SK-N-SH treated with all-trans-retinoic acid at 6 μM for 48 hours (cell line): ENCODE results near the gene CYP26C1.

Experiments used
- ATAC-seq: fragments of 200-7000 bp; cut with Tn5 transposase; 3 replicates; pipeline ENCODE4 v1.9.1; 2020; ENCODE audit warnings: mild to moderate bottlenecking, moderate library complexity
- ARNTL ChIP-seq: fragments of 450-650 bp; formaldehyde crosslinking; IDR thresholded peaks from 2 replicates; pipeline ENCODE4 v1.5.0; 2020; ENCODE audit warnings: low read depth, mild to moderate bottlenecking, moderate library complexity, borderline replicate concordance
- BACH2 ChIP-seq: fragments of 250-450 bp; sonication (Bioruptor Pico); IDR thresholded peaks from 2 replicates; pipeline ENCODE4 v1.9.0; 2021; ENCODE audit warnings: mild to moderate bottlenecking, borderline replicate concordance
- CSDC2 ChIP-seq: fragments of 250-450 bp; sonication (Bioruptor Pico); IDR thresholded peaks from 2 replicates; pipeline ENCODE4 v1.5.0; 2020; ENCODE audit warnings: mild to moderate bottlenecking, moderate library complexity
- ESRRG ChIP-seq: fragments of 250-450 bp; sonication (Bioruptor Pico); IDR thresholded peaks from 2 replicates; pipeline ENCODE4 v1.6.1; 2021; ENCODE audit warnings: mild to moderate bottlenecking
- GLIS3 ChIP-seq: fragments of 250-450 bp; sonication (Bioruptor Pico); IDR thresholded peaks from 2 replicates; pipeline ENCODE4 v1.5.0; 2020; ENCODE audit warnings: mild to moderate bottlenecking, moderate library complexity
- ISL1 ChIP-seq: fragments of 250-450 bp; sonication (Bioruptor Pico); IDR thresholded peaks from 2 replicates; pipeline ENCODE4 v2.1.2; 2022; ENCODE audit warnings: mild to moderate bottlenecking, moderate library complexity
- PPARA ChIP-seq: fragments of 250-450 bp; sonication (Bioruptor Pico); IDR thresholded peaks from 2 replicates; pipeline ENCODE4 v1.5.0; 2020; ENCODE audit warnings: mild to moderate bottlenecking, borderline replicate concordance
- SNAI2 ChIP-seq: fragments of 250-450 bp; sonication (Bioruptor Pico); IDR thresholded peaks from 2 replicates; pipeline ENCODE4 v1.5.0; 2020; ENCODE audit warnings: mild to moderate bottlenecking, moderate library complexity
- TCF4 ChIP-seq: fragments of 250-450 bp; sonication (Bioruptor Pico); IDR thresholded peaks from 2 replicates; pipeline ENCODE4 v1.8.0; 2021; ENCODE audit warnings: mild to moderate bottlenecking, moderate library complexity, borderline replicate concordance
- TOX ChIP-seq: fragments of 250-450 bp; sonication (Bioruptor Pico); IDR thresholded peaks from 2 replicates; pipeline ENCODE4 v1.8.0; 2021; ENCODE audit warnings: mild to moderate bottlenecking, moderate library complexity, borderline replicate concordance
- ZC3H10 ChIP-seq: fragments of 250-450 bp; sonication (Bioruptor Pico); IDR thresholded peaks from 2 replicates; pipeline ENCODE4 v1.5.1; 2021; ENCODE audit warnings: mild to moderate bottlenecking, moderate library complexity
- ZFP3 ChIP-seq: fragments of 250-450 bp; sonication (Bioruptor Pico); IDR thresholded peaks from 2 replicates; pipeline ENCODE4 v1.5.0; 2020; ENCODE audit warnings: mild to moderate bottlenecking, moderate library complexity
- ZFP30 ChIP-seq: fragments of 450-650 bp; formaldehyde crosslinking; IDR thresholded peaks from 2 replicates; pipeline ENCODE4 v1.5.0; 2022; ENCODE audit warnings: mild to moderate bottlenecking, moderate library complexity
- ZNF70 ChIP-seq: fragments of 450-650 bp; formaldehyde crosslinking; IDR thresholded peaks from 2 replicates; pipeline ENCODE4 v1.5.0; 2020; ENCODE audit warnings: mild to moderate bottlenecking, moderate library complexity
- ZNF8 ChIP-seq: fragments of 450-650 bp; formaldehyde crosslinking; IDR thresholded peaks from 2 replicates; pipeline ENCODE4 v1.5.0; 2020; ENCODE audit warnings: mild to moderate bottlenecking, moderate library complexity
- TF ChIP-seq, protein P1 (sequence below): fragments of 250-450 bp; sonication (Bioruptor Pico); IDR thresholded peaks from 2 replicates; pipeline ENCODE4 v1.5.0; 2020; ENCODE audit warnings: mild to moderate bottlenecking, moderate library complexity
- TF ChIP-seq, protein P2 (sequence below): fragments of 250-450 bp; sonication (Bioruptor Pico); IDR thresholded peaks from 2 replicates; pipeline ENCODE4 v1.8.0; 2020; ENCODE audit warnings: mild to moderate bottlenecking, moderate library complexity, borderline replicate concordance
- TF ChIP-seq, protein P3 (sequence below): fragments of 250-450 bp; sonication (Bioruptor Pico); IDR thresholded peaks from 2 replicates; pipeline ENCODE4 v1.5.1; 2021; ENCODE audit warnings: mild to moderate bottlenecking, moderate library complexity
- TF ChIP-seq, protein P4 (sequence below): fragments of 250-450 bp; sonication (Bioruptor Pico); IDR thresholded peaks from 2 replicates; pipeline ENCODE4 v1.5.1; 2020; ENCODE audit warnings: low read depth, mild to moderate bottlenecking, moderate library complexity
- TF ChIP-seq, protein P5 (sequence below): fragments of 250-450 bp; sonication (Bioruptor Pico); IDR thresholded peaks from 2 replicates; pipeline ENCODE4 v1.8.0; 2021; ENCODE audit warnings: low read depth, mild to moderate bottlenecking, moderate library complexity, borderline replicate concordance

The CYP26C1 gene

DNA sequence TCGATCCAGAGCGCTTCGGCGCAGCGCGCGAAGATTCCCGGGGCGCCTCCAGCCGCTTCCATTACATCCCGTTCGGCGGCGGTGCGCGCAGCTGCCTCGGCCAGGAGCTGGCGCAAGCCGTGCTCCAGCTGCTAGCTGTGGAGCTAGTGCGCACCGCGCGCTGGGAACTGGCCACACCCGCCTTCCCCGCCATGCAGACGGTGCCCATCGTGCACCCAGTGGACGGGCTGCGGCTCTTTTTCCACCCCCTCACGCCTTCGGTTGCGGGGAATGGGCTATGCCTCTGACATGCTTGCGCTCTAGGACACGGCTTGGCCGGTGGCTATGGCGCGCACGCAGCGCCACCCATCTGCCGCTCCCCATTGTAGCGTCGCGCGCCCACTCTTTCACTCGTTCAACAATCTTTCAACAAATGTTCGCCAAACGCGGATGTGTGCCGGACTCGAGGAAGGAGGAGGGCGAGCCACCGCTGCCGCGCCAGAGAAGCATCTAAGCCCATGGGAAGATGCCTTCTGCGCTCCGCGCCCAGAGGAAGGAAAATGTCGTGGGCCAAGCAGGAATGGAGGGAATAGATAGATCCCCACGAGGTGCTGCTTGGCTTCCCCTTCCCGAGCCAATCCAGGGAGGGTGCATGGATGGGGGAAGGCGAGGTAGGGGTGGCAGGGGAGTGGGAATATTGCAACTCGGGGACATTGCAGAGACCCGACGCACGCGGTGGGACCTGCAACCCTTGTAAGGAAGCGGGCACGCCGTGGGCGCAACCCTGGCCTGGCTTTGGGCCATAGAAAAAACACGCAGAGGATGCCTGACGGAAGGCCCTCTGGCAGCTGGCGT is 8.0 kb downstream of the CYP26C1 start:
- TF ChIP-seq SNAI2 (CRISPR knock-in tag) (no peak), ZNF8 (no peak), GLIS3 (CRISPR knock-in tag) (no peak), ESRRG (CRISPR knock-in tag) (no peak), ZFP30 (CRISPR knock-in tag) (no peak), CSDC2 (CRISPR knock-in tag) (no peak), ZC3H10 (no peak), ARNTL (CRISPR knock-in tag) (no peak), BACH2 (CRISPR knock-in tag) (no peak), PPARA (CRISPR knock-in tag) (no peak), ZNF70 (CRISPR knock-in tag) (no peak), TOX (no peak), TCF4 (CRISPR knock-in tag) (no peak)
- TF ChIP-seq, protein P1, sequence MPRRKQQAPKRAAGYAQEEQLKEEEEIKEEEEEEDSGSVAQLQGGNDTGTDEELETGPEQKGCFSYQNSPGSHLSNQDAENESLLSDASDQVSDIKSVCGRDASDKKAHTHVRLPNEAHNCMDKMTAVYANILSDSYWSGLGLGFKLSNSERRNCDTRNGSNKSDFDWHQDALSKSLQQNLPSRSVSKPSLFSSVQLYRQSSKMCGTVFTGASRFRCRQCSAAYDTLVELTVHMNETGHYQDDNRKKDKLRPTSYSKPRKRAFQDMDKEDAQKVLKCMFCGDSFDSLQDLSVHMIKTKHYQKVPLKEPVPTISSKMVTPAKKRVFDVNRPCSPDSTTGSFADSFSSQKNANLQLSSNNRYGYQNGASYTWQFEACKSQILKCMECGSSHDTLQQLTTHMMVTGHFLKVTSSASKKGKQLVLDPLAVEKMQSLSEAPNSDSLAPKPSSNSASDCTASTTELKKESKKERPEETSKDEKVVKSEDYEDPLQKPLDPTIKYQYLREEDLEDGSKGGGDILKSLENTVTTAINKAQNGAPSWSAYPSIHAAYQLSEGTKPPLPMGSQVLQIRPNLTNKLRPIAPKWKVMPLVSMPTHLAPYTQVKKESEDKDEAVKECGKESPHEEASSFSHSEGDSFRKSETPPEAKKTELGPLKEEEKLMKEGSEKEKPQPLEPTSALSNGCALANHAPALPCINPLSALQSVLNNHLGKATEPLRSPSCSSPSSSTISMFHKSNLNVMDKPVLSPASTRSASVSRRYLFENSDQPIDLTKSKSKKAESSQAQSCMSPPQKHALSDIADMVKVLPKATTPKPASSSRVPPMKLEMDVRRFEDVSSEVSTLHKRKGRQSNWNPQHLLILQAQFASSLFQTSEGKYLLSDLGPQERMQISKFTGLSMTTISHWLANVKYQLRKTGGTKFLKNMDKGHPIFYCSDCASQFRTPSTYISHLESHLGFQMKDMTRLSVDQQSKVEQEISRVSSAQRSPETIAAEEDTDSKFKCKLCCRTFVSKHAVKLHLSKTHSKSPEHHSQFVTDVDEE (CRISPR knock-in tag) = no peak
- TF ChIP-seq, protein P2, sequence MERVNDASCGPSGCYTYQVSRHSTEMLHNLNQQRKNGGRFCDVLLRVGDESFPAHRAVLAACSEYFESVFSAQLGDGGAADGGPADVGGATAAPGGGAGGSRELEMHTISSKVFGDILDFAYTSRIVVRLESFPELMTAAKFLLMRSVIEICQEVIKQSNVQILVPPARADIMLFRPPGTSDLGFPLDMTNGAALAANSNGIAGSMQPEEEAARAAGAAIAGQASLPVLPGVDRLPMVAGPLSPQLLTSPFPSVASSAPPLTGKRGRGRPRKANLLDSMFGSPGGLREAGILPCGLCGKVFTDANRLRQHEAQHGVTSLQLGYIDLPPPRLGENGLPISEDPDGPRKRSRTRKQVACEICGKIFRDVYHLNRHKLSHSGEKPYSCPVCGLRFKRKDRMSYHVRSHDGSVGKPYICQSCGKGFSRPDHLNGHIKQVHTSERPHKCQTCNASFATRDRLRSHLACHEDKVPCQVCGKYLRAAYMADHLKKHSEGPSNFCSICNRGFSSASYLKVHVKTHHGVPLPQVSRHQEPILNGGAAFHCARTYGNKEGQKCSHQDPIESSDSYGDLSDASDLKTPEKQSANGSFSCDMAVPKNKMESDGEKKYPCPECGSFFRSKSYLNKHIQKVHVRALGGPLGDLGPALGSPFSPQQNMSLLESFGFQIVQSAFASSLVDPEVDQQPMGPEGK = no peak
- TF ChIP-seq, protein P3, sequence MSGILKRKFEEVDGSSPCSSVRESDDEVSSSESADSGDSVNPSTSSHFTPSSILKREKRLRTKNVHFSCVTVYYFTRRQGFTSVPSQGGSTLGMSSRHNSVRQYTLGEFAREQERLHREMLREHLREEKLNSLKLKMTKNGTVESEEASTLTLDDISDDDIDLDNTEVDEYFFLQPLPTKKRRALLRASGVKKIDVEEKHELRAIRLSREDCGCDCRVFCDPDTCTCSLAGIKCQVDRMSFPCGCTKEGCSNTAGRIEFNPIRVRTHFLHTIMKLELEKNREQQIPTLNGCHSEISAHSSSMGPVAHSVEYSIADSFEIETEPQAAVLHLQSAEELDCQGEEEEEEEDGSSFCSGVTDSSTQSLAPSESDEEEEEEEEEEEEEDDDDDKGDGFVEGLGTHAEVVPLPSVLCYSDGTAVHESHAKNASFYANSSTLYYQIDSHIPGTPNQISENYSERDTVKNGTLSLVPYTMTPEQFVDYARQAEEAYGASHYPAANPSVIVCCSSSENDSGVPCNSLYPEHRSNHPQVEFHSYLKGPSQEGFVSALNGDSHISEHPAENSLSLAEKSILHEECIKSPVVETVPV (CRISPR knock-in tag) = no peak
- TF ChIP-seq, protein P4, sequence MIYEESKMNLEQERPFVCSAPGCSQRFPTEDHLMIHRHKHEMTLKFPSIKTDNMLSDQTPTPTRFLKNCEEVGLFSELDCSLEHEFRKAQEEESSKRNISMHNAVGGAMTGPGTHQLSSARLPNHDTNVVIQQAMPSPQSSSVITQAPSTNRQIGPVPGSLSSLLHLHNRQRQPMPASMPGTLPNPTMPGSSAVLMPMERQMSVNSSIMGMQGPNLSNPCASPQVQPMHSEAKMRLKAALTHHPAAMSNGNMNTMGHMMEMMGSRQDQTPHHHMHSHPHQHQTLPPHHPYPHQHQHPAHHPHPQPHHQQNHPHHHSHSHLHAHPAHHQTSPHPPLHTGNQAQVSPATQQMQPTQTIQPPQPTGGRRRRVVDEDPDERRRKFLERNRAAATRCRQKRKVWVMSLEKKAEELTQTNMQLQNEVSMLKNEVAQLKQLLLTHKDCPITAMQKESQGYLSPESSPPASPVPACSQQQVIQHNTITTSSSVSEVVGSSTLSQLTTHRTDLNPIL (CRISPR knock-in tag) = no peak
- TF ChIP-seq, protein P5, sequence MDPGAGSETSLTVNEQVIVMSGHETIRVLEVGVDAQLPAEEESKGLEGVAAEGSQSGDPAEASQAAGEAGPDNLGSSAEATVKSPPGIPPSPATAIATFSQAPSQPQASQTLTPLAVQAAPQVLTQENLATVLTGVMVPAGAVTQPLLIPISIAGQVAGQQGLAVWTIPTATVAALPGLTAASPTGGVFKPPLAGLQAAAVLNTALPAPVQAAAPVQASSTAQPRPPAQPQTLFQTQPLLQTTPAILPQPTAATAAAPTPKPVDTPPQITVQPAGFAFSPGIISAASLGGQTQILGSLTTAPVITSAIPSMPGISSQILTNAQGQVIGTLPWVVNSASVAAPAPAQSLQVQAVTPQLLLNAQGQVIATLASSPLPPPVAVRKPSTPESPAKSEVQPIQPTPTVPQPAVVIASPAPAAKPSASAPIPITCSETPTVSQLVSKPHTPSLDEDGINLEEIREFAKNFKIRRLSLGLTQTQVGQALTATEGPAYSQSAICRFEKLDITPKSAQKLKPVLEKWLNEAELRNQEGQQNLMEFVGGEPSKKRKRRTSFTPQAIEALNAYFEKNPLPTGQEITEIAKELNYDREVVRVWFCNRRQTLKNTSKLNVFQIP = no peak
- ATAC-seq = peak; percentile 16; the same call in 2 of the 3 replicates

DNA sequence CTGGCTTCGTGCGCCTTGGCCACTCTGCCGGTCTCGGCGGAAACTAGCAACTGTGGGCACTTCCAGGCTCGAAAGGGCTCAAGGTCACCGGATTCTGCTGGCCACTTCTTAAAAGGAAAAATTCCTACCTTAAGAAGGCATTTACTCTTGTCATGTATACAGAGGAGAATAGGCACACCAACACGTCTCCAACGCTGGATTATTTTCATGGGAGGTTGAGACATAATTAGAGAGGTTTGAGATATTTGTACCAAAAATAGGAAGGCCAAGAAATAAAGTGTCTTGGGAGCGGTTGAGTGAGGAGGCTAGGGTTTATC is 8.6 kb downstream of the CYP26C1 start:
- TF ChIP-seq ISL1 (no peak), PPARA (CRISPR knock-in tag) (no peak), ZNF8 (no peak), ZFP30 (CRISPR knock-in tag) (no peak), ZFP3 (CRISPR knock-in tag) (no peak)
- TF ChIP-seq, protein P1 (CRISPR knock-in tag) = no peak
- TF ChIP-seq, protein P2 = no peak
- TF ChIP-seq, protein P4 (CRISPR knock-in tag) = no peak
- TF ChIP-seq, protein P5 = no peak

More for the DNA sequence above, 8.6 kb downstream of the CYP26C1 start:
- ATAC-seq = no peak
